A172 (cell line): ENCODE results near the gene USP21. TPM values are rescaled to one million over a fixed set of nuclear protein-coding genes. Genes with fewer than 3 reads are reported as not detected.
"Not testable (repeated sequence)": the region's sequence is repeated elsewhere in the genome, so short reads cannot be mapped to it uniquely, and the experiment has no call there.

ENCODE experiments used
- DNase-seq: peaks from one replicate; pipeline ENCODE4 v3.0.0-alpha.2; 2015; ENCODE audit warnings: low spot score
- total RNA-seq: library from RNA; depleted of rRNA; stranded (reverse); fragments of >200 nt; shearing (Covaris generic); gene quantifications from 2 replicates; pipeline ENCODE4 v1.2.3, GENCODE V29; 2014; rRNA removed

Gene USP21
- total RNA-seq, result 5.2 and 5.7 TPM in 2 replicates

- peak; percentile 81 for DNase-seq
Observed at GRCh38 chr1:161159087-161159912, at the start of gene USP21. Gene USP21 (plus strand): TSS chr1:161159500. CDS start chr1:161160641, 1,141 bp downstream.

- no peak for DNase-seq
Observed at GRCh38 chr1:161111117-161111516, 48.2 kb upstream of the USP21 start.

- DNase-seq, result no peak
Observed at GRCh38 chr1:161111527-161111926, 47.8 kb upstream of the USP21 start.

GRCh38 chr1:161113915-161114314, 45.4 kb upstream of the USP21 start:
- DNase-seq, result no peak

GRCh38 chr1:161114556-161114955, 44.7 kb upstream of the USP21 start:
- no peak for DNase-seq

- DNase-seq, result peak; percentile 97
Observed at GRCh38 chr1:161115132-161115711, 44.1 kb upstream of the USP21 start.

GRCh38 chr1:161115961-161116360, 43.3 kb upstream of the USP21 start:
- DNase-seq, result not testable (repeated sequence)

- DNase-seq, result peak; percentile 79
Observed at GRCh38 chr1:161117759-161118581, 41.3 kb upstream of the USP21 start, which contains the start of the genes NIT1 and PFDN2. Gene NIT1 (plus strand): TSS chr1:161118105. CDS start chr1:161118177, 72 bp downstream. Gene PFDN2 (minus strand): TSS chr1:161118037. CDS start chr1:161118026, 11 bp downstream.

- DNase-seq, result peak; percentile 56
Observed at GRCh38 chr1:161119092-161119903, 40.0 kb upstream of the USP21 start.

GRCh38 chr1:161121042-161121650, 38.2 kb upstream of the USP21 start:
- DNase-seq, result no peak

- DNase-seq, result no peak
Observed at GRCh38 chr1:161121834-161122233, 37.5 kb upstream of the USP21 start.

- DNase-seq, result no peak
Observed at GRCh38 chr1:161122967-161123366, 36.3 kb upstream of the USP21 start.

- no peak for DNase-seq
Observed at GRCh38 chr1:161127649-161128048, 31.7 kb upstream of the USP21 start.

- DNase-seq, result no peak
Observed at GRCh38 chr1:161128591-161129420, 30.5 kb upstream of the USP21 start.

- DNase-seq, result no peak
Observed at GRCh38 chr1:161130266-161130665, 29.0 kb upstream of the USP21 start.

- peak; percentile 52 for DNase-seq
Observed at GRCh38 chr1:161131523-161132409, 27.5 kb upstream of the USP21 start.

- peak; percentile 99 for DNase-seq
Observed at GRCh38 chr1:161132410-161133219, 26.7 kb upstream of the USP21 start, which contains the start of gene DEDD. Gene DEDD (minus strand): TSS chr1:161132667. CDS start chr1:161124462, 8,205 bp downstream.

- DNase-seq, result no peak
Observed at GRCh38 chr1:161133220-161133740, 26.0 kb upstream of the USP21 start.
